Choroid plexus epithelial cell (primary cell): Measurements from ENCODE around the gene FBXL17.

ENCODE experiments used
- DNase-seq: peaks from one replicate; pipeline ENCODE4 v3.0.0-alpha.2; 2010; ENCODE audit warnings: low read depth
- H3K4me3 ChIP-seq: 2 replicates; pipeline ENCODE4 v1.5.1; 2011; ENCODE audit warnings: low read depth, mild to moderate bottlenecking, control low read depth, low read length, moderate library complexity
- TF ChIP-seq, protein P1 (sequence below): conservative IDR thresholded peaks from 2 replicates; pipeline ENCODE4 v1.5.1; 2011; ENCODE audit warnings: low read depth, mild to moderate bottlenecking, control low read depth, inconsistent platforms, low read length, moderate library complexity

The FBXL17 gene

DNA sequence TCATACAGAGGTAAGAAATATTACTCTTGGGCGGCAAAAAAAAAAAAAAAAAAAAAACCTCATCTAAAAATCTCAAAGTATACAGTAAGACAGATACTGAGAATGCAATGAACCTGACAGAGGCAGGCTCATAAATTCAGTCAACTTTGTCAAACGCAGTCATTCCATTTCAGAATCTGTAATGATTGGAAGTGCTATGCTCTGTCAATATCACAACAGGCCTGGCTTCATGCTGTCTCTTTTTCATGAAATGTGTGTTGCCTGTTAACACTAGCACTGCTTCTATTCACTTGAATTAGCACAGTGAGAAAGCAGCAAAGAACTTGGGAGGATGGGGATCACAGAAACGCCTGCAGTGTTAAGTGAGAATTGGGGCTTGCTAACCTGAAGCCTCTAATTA lies 510.9 kb downstream of the FBXL17 start:
- TF ChIP-seq, protein P1, sequence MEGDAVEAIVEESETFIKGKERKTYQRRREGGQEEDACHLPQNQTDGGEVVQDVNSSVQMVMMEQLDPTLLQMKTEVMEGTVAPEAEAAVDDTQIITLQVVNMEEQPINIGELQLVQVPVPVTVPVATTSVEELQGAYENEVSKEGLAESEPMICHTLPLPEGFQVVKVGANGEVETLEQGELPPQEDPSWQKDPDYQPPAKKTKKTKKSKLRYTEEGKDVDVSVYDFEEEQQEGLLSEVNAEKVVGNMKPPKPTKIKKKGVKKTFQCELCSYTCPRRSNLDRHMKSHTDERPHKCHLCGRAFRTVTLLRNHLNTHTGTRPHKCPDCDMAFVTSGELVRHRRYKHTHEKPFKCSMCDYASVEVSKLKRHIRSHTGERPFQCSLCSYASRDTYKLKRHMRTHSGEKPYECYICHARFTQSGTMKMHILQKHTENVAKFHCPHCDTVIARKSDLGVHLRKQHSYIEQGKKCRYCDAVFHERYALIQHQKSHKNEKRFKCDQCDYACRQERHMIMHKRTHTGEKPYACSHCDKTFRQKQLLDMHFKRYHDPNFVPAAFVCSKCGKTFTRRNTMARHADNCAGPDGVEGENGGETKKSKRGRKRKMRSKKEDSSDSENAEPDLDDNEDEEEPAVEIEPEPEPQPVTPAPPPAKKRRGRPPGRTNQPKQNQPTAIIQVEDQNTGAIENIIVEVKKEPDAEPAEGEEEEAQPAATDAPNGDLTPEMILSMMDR, result no peak
- no peak overlapping the region for H3K4me3 ChIP-seq
- DNase-seq, result no peak

- no peak overlapping the region for H3K4me3 ChIP-seq
- TF ChIP-seq, protein P1, result no peak
Observed at GRCh38 chr5:107869438-107870115, 512.3 kb downstream of the FBXL17 start.

GRCh38 chr5:107868650-107869409 lies 513.1 kb downstream of the FBXL17 start:
- TF ChIP-seq, protein P1, result no peak
- no peak overlapping the region for H3K4me3 ChIP-seq
- no peak for DNase-seq

More at GRCh38 chr5:107869438-107870115, 512.3 kb downstream of the FBXL17 start:
- DNase-seq, result peak; percentile 75

DNA sequence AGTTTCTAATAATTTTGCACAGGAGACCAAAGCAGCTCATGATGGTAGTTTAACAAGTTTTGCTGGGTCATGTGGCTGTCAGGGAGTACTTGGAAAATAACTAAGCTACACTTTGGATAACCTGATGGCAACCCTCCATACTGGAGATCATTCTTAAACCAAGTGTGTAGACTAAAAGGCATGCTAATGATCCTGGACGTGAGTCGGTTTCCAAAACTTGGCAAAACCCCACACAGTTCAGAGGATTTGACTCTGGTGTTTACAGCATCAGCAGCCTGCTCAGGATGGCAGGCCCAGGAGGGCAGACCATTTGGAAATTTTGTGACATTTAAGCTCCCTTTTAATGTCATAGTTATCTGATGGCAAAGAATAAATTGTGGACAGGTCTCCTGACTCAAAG lies 514.6 kb downstream of the FBXL17 start:
- TF ChIP-seq, protein P1, result no peak
- H3K4me3 ChIP-seq, result no peak overlapping the region
- DNase-seq, result no peak

DNA sequence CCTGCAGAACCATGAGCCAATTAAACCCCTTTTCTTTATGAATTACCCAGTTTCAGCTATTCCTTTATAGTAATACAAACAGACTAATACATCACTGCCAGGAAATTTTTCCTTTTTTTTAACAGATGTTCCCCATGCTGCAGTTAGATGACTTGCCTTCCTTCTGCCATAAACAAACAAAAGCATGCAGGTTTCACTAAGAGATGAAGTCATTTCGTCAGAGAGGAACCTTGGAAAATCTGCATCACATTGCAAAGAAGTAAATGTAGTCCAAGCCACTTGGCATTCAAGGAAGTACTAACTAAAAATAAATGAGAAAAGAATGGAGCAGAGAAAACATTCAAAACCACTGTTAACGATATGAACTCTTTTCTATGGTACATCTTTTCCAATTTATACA lies 517.1 kb downstream of the FBXL17 start:
- DNase-seq, result peak; percentile 32
- TF ChIP-seq, protein P1, result no peak
- no peak overlapping the region for H3K4me3 ChIP-seq

DNA sequence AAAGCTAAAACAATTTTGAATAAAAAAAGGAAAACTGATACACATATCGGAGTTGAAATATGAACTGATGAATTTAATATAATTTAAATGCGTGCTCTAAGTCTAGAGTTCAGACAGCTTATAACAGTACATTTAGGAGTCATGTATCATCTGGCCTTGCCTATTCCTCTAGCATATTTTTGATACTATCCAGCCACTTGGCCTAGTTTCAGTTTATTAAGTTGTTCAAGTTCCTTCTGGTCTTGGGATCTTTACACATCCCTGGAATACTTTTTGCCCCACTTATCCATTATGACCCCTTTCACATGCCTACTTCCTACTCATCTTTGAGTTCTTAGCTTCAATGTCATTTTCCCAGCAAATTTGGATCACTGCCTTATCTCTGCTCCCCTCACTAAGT lies 518.8 kb downstream of the FBXL17 start:
- H3K4me3 ChIP-seq, result no peak overlapping the region
- TF ChIP-seq, protein P1, result no peak
- DNase-seq, result no peak
